B cell (primary cell): ENCODE measurements around the gene MYOF. TPM values are rescaled to one million over a fixed set of nuclear protein-coding genes. Genes with fewer than 3 reads are reported as not detected.
A peak's percentile ranks its signal among the peaks of the same experiment; 100 is the strongest.

Experiments used
- ATAC-seq: fragments of 200-7000 bp; cut with Tn5 transposase; one replicate; pipeline ENCODE4 v1.10.0; 2021; ENCODE audit warnings: low read depth, mild to moderate bottlenecking, moderate number of reproducible peaks, moderate library complexity
- CTCF ChIA-PET: fragments of 350-600 bp; sonication (Branson Sonifier 250); formaldehyde crosslinking; loops from one replicate; lab custom pipeline; 2021; ENCODE audit warnings: antibody characterized with exemption, inconsistent platforms; lab: Charles Lee
- POLR2A ChIA-PET: fragments of 350-600 bp; sonication (Branson Sonifier 250); formaldehyde crosslinking; loops from one replicate; lab custom pipeline; 2021; ENCODE audit warnings: antibody characterized with exemption; lab: Charles Lee
- DNase-seq: peaks from one replicate; pipeline ENCODE4 v3.0.0; 2013
- H2AFZ ChIP-seq: 2 replicates; pipeline ENCODE4 v1.6.1; 2012; ENCODE audit warnings: mild to moderate bottlenecking, low read depth, low read length; ENCODE audit not compliant: insufficient read depth, poor library complexity, severe bottlenecking
- H3K27ac ChIP-seq, 2 donors: 1 replicate in 1 of 2; 2 replicates in 1 of 2; pipeline ENCODE4 v1.5.1; 2012 to 2013; ENCODE audit warnings: low read length in 2 of 2, mild to moderate bottlenecking in 2 of 2, moderate library complexity in 1 of 2
- H3K27me3 ChIP-seq, 4 experiments: fragments of 200-600 bp in 1 of 4; sonication (generic) in 1 of 4; replicated peaks in 1 of 4; 1 replicate in 2 of 4; 2 replicates in 2 of 4; pipeline versions ENCODE4 v1.6.1 to v1.7.0; 2013 to 2016; ENCODE audit warnings: low read length in 3 of 4, mild to moderate bottlenecking in 2 of 4, mixed read lengths in 1 of 4, moderate library complexity in 1 of 4; ENCODE audit not compliant: insufficient read depth in 4 of 4, control insufficient read depth in 3 of 4; ENCODE audit errors: control extremely low read depth in 1 of 4
- H3K36me3 ChIP-seq, 2 experiments: replicated peaks in 1 of 2; 1 replicate in 1 of 2; 2 replicates in 1 of 2; pipeline versions ENCODE4 v1.6.1 to v1.7.1; 2013; ENCODE audit warnings: low read length in 1 of 2; ENCODE audit not compliant: insufficient read depth in 2 of 2, control insufficient read depth in 1 of 2; ENCODE audit errors: control extremely low read depth in 1 of 2, extremely low read depth in 1 of 2
- H3K4me1 ChIP-seq, 2 donors: fragments of 200-600 bp in 1 of 2; sonication (generic) in 1 of 2; 1 replicate in 1 of 2; 2 replicates in 1 of 2; pipeline versions ENCODE4 v1.5.1 to v1.6.1; 2013 to 2017; ENCODE audit warnings: low read length in 2 of 2; ENCODE audit not compliant: control insufficient read depth in 2 of 2, insufficient read depth in 2 of 2
- H3K4me2 ChIP-seq: replicated peaks from 2 replicates; pipeline ENCODE3; 2012; ENCODE audit warnings: mild to moderate bottlenecking, low read depth, low read length; ENCODE audit not compliant: poor library complexity, severe bottlenecking
- H3K4me3 ChIP-seq, 5 experiments: fragments of 200-600 bp in 1 of 5; sonication (generic) in 1 of 5; 1 replicate in 3 of 5; 2 replicates in 2 of 5; pipeline versions ENCODE4 v1.5.1 to v1.7.0; 2011 to 2016; ENCODE audit warnings: low read length in 4 of 5, mild to moderate bottlenecking in 4 of 5, low read depth in 2 of 5, control low read depth in 1 of 5, moderate library complexity in 1 of 5; ENCODE audit not compliant: insufficient read depth in 1 of 5; ENCODE audit errors: control extremely low read depth in 1 of 5, extremely low read depth in 1 of 5
- H3K79me2 ChIP-seq: fragments of 200-600 bp; sonication (generic); one replicate; pipeline ENCODE4 v1.6.0; 2016; ENCODE audit warnings: low read length; ENCODE audit not compliant: control insufficient read depth, insufficient read depth
- H3K9ac ChIP-seq: fragments of 200-600 bp; sonication (generic); 2 replicates; pipeline ENCODE4 v1.6.1; 2017; ENCODE audit warnings: mild to moderate bottlenecking, low read length, moderate library complexity
- H3K9me3 ChIP-seq, 3 donors: one replicate each; pipeline versions ENCODE4 v1.6.1 to v1.7.1; 2013; ENCODE audit warnings: low read length in 2 of 3; ENCODE audit not compliant: control insufficient read depth in 2 of 3, insufficient read depth in 1 of 3; ENCODE audit errors: control extremely low read depth in 1 of 3
- H4K20me1 ChIP-seq: 2 replicates; pipeline ENCODE4 v1.6.0; 2012; ENCODE audit warnings: mild to moderate bottlenecking, low read length; ENCODE audit not compliant: insufficient read depth, control insufficient read depth, poor library complexity, severe bottlenecking
- H3K27ac Mint-ChIP-seq: one replicate; pipeline ENCODE4 v1.8.0; 2021; ENCODE audit warnings: mixed read lengths
- H3K27me3 Mint-ChIP-seq: one replicate; pipeline ENCODE4 v1.8.0; 2021; ENCODE audit warnings: mixed read lengths
- H3K4me1 Mint-ChIP-seq: one replicate; pipeline ENCODE4 v1.8.0; 2021; ENCODE audit warnings: mixed read lengths
- H3K4me3 Mint-ChIP-seq: one replicate; pipeline ENCODE4 v1.8.0; 2021; ENCODE audit warnings: mixed read lengths
- H3K9me3 Mint-ChIP-seq: one replicate; pipeline ENCODE4 v1.8.0; 2022; ENCODE audit warnings: mixed read lengths; ENCODE audit not compliant: insufficient read depth
- EZH2 ChIP-seq: IDR thresholded peaks from 2 replicates; pipeline ENCODE4 v1.6.1; 2012; ENCODE audit warnings: borderline replicate concordance, low read depth, mild to moderate bottlenecking, moderate library complexity, low read length; ENCODE audit not compliant: insufficient read depth, poor library complexity, severe bottlenecking
- WGBS: methylation state at CpG from one replicate; pipeline ENCODE4 v1.1.5; 2013; ENCODE audit warnings: missing lambda C conversion rate; ENCODE audit not compliant: insufficient coverage; 5-methylcytosine and 5-hydroxymethylcytosine counted together
- intact Hi-C: fragments of 100-400 bp; cut with micrococcal nuclease; formaldehyde crosslinking; loops from one replicate; pipeline ENCODE4 v1.10.0; 2022
- polyA plus RNA-seq: library from polyadenylated mRNA; depleted of rRNA; stranded (reverse); fragments of >200 nt; gene quantifications from 2 replicates; pipeline ENCODE4 v1.2.3, GENCODE V29; 2012
- total RNA-seq, 2 donors: library from RNA; stranded (reverse); fragments of 120-200 nt in 1 of 2; gene quantifications; 1 replicate in 1 of 2; 2 replicates in 1 of 2; pipeline versions ENCODE4 v1.2.3 to v1.2.4, GENCODE V29; 2013 to 2022
- TF ChIP-seq, protein P1 (sequence below): fragments of 200-600 bp; IDR thresholded peaks from one replicate; pipeline ENCODE4 v1.8.0; 2022; ENCODE audit warnings: antibody characterized with exemption, mild to moderate bottlenecking

MYOF gene
- total and polyA plus RNA-seq, 2 donors (not counting 1 experiment from before 2014, with no cell fraction given) = 0.07 to 0.18 TPM

DNA sequence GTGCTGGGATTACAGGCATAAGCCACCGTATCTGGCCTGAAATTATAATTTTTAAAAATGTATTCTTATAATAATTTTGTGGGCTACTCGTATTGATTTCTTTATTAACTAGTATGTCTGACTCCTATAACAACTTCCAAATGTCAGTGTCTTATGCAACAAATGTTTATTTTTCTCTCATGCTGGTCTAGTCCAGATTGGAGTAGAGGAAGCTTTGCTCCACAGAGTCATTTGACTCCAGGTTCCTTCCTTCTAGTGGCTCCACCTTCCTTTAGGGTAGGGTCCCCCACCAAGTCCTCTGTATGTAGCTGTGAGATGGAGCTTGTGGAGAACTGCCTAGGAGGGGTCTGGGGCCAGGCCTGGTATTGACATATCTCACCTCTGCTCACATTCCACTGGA is 22.9 kb upstream of the MYOF start:
- POLR2A ChIA-PET = no interaction called here
- no peaks in the 10 kb centered on the region for H4K20me1 ChIP-seq
- no CpG with 5 or more reads among the region's 2 CpGs for WGBS

DNA sequence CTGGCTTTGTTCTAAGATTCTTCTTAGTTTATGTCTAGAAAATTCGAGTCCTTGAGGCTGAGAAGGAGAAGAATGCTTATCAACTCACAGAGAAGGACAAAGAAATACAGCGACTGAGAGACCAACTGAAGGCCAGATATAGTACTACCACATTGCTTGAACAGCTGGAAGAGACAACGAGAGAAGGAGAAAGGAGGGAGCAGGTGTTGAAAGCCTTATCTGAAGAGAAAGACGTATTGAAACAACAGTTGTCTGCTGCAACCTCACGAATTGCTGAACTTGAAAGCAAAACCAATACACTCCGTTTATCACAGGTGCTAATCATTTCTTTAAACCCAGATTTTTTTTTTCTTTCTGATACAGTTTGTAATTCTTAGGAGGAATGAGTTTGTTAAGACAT is 20.9 kb upstream of the MYOF start:
- no peak for DNase-seq
- Histone ChIP-seq H2AFZ (peak overlapping the region; percentile 64), H3K27me3 (no peaks in the 10 kb centered on the region), H3K9ac (no peak overlapping the region), H3K4me3 (no peak overlapping the region), H3K36me3 (no peaks in the 10 kb centered on the region), H3K27ac (no peak overlapping the region), H4K20me1 (no peaks in the 10 kb centered on the region), H3K79me2 (no peaks in the 10 kb centered on the region), H3K9me3 (no peaks in the 10 kb centered on the region), H3K4me1 (peaks cover 0 to 3% of the 10 kb centered on the region in 2 donors), H3K4me2 (peak overlapping the region; percentile 32)
- intact Hi-C loops = no loop called here
- Mint-ChIP-seq H3K27ac (no peak overlapping the region), H3K4me1 (peaks cover 6% of the 10 kb centered on the region), H3K27me3 (no peaks in the 10 kb centered on the region), H3K4me3 (peak overlapping the region; percentile 46), H3K9me3 (no peaks in the 10 kb centered on the region)
- CTCF ChIA-PET = interaction anchor here (2.4 to 2.8 kb wide), 2 partner anchors 9 to 126 kb away, joined by 10 to 15 read pairs; no protein-coding TSS in a partner anchor
- ATAC-seq = no peak
- POLR2A ChIA-PET = no interaction called here
- 29% methylated on average over 1 of the region's 6 CpGs for WGBS
- TF ChIP-seq, protein P1, sequence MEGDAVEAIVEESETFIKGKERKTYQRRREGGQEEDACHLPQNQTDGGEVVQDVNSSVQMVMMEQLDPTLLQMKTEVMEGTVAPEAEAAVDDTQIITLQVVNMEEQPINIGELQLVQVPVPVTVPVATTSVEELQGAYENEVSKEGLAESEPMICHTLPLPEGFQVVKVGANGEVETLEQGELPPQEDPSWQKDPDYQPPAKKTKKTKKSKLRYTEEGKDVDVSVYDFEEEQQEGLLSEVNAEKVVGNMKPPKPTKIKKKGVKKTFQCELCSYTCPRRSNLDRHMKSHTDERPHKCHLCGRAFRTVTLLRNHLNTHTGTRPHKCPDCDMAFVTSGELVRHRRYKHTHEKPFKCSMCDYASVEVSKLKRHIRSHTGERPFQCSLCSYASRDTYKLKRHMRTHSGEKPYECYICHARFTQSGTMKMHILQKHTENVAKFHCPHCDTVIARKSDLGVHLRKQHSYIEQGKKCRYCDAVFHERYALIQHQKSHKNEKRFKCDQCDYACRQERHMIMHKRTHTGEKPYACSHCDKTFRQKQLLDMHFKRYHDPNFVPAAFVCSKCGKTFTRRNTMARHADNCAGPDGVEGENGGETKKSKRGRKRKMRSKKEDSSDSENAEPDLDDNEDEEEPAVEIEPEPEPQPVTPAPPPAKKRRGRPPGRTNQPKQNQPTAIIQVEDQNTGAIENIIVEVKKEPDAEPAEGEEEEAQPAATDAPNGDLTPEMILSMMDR = no peak
- TF ChIP-seq EZH2 = no peak

More for the DNA sequence above, 22.9 kb upstream of the MYOF start:
- no peak overlapping the region for H3K4me3 ChIP-seq
- CTCF ChIA-PET = interaction anchor here (0.6 to 1.7 kb wide), 2 partner anchors 111 to 129 kb away, joined by 3 to 5 read pairs; no protein-coding TSS in a partner anchor
- Mint-ChIP-seq H3K4me3 (no peak overlapping the region), H3K27me3 (no peaks in the 10 kb centered on the region), H3K4me1 (peaks cover 4% of the 10 kb centered on the region), H3K9me3 (no peaks in the 10 kb centered on the region), H3K27ac (no peak overlapping the region)
- no peak overlapping the region for H3K9ac ChIP-seq
- H3K36me3 ChIP-seq = no peaks in the 10 kb centered on the region
- DNase-seq (no peak), ATAC-seq (no peak)
- no peaks in the 10 kb centered on the region for H3K4me1 ChIP-seq
- TF ChIP-seq, protein P1 = no peak
- TF ChIP-seq EZH2 = no peak
- H3K27me3 ChIP-seq = no peaks in the 10 kb centered on the region
- H3K9me3 ChIP-seq = no peaks in the 10 kb centered on the region
- H3K4me2 ChIP-seq = no peak overlapping the region
- no peaks in the 10 kb centered on the region for H3K79me2 ChIP-seq
- intact Hi-C loops = no loop called here
- H2AFZ ChIP-seq = no peak overlapping the region
- H3K27ac ChIP-seq = no peak overlapping the region
